OCI-LY1 (cell line): Measurements from ENCODE around the gene PCSK5.

Experiments used
- H2AFZ ChIP-seq: fragments of 200-600 bp; sonication (generic), shearing (Covaris generic); 2 replicates; pipeline ENCODE4 v1.6.0; 2014; ENCODE audit warnings: antibody characterized with exemption, mild to moderate bottlenecking, low read length
- H3F3A ChIP-seq: fragments of 200-600 bp; sonication (generic), shearing (Covaris generic); 2 replicates; pipeline ENCODE4 v1.6.0; 2014; ENCODE audit warnings: mild to moderate bottlenecking, antibody characterized with exemption, low read length, moderate library complexity; ENCODE audit not compliant: insufficient read depth
- H3K27ac ChIP-seq: fragments of 200-600 bp; sonication (generic); 2 replicates; pipeline ENCODE4 v1.5.1; 2014; ENCODE audit warnings: low read length, mixed run types, mild to moderate bottlenecking, low read depth; ENCODE audit not compliant: poor library complexity, severe bottlenecking
- H3K27me3 ChIP-seq: fragments of 200-600 bp; sonication (generic); 2 replicates; pipeline ENCODE4 v1.6.0; 2014; ENCODE audit warnings: antibody characterized with exemption, mild to moderate bottlenecking, low read length, moderate library complexity; ENCODE audit not compliant: insufficient read depth
- H3K36me3 ChIP-seq: fragments of 200-600 bp; sonication (generic); 2 replicates; pipeline ENCODE4 v1.6.1; 2014; ENCODE audit warnings: mild to moderate bottlenecking, antibody characterized with exemption, low read length, moderate library complexity, mixed read lengths; ENCODE audit not compliant: insufficient read depth
- H3K4me1 ChIP-seq: fragments of 200-600 bp; sonication (generic); 2 replicates; pipeline ENCODE4 v1.5.1; 2014; ENCODE audit warnings: mild to moderate bottlenecking, low read length, moderate library complexity; ENCODE audit not compliant: insufficient read depth, severe bottlenecking
- H3K4me2 ChIP-seq: fragments of 200-600 bp; sonication (generic), shearing (Covaris generic); 2 replicates; pipeline ENCODE4 v1.6.1; 2014; ENCODE audit warnings: low read length
- H3K4me3 ChIP-seq: fragments of 200-600 bp; sonication (generic); 2 replicates; pipeline ENCODE4 v1.5.1; 2014; ENCODE audit warnings: low read length, low read depth, mild to moderate bottlenecking, mixed read lengths; ENCODE audit not compliant: poor library complexity, severe bottlenecking
- H3K79me2 ChIP-seq: fragments of 200-600 bp; shearing (Covaris generic); 2 replicates; pipeline ENCODE4 v1.6.1; 2016; ENCODE audit warnings: mixed run types, low read length, mixed read lengths; ENCODE audit not compliant: insufficient read depth
- H3K9ac ChIP-seq: fragments of 200-600 bp; sonication (generic), shearing (Covaris generic); 2 replicates; pipeline ENCODE4 v1.6.1; 2014; ENCODE audit warnings: mild to moderate bottlenecking, low read length, mixed read lengths
- H3K9me2 ChIP-seq: fragments of 200-600 bp; sonication (generic), shearing (Covaris generic); 2 replicates; pipeline ENCODE4 v1.6.1; 2014; ENCODE audit warnings: low read depth, mild to moderate bottlenecking, low read length, mixed read lengths
- H3K9me3 ChIP-seq: fragments of 200-600 bp; shearing (Covaris generic); 2 replicates; pipeline ENCODE4 v1.6.1; 2014; ENCODE audit warnings: low read length, mixed read lengths
- H4K20me1 ChIP-seq: fragments of 200-600 bp; sonication (generic), shearing (Covaris generic); 2 replicates; pipeline ENCODE4 v1.6.0; 2016; ENCODE audit warnings: mild to moderate bottlenecking, low read length; ENCODE audit not compliant: insufficient read depth
- CTCF ChIP-seq: fragments of 200-600 bp; sonication (generic), shearing (Covaris generic); IDR thresholded peaks from 2 replicates; pipeline ENCODE4 v1.5.1; 2017; ENCODE audit warnings: mild to moderate bottlenecking, antibody characterized with exemption, low read length, moderate library complexity, mixed read lengths
- EZH2 ChIP-seq: fragments of 200-600 bp; sonication (generic), shearing (Covaris generic); IDR thresholded peaks from 2 replicates; pipeline ENCODE4 v1.8.0; 2017; ENCODE audit warnings: borderline replicate concordance, mixed run types, mild to moderate bottlenecking, antibody characterized with exemption, low read length, moderate library complexity, mixed read lengths

Gene PCSK5

DNA sequence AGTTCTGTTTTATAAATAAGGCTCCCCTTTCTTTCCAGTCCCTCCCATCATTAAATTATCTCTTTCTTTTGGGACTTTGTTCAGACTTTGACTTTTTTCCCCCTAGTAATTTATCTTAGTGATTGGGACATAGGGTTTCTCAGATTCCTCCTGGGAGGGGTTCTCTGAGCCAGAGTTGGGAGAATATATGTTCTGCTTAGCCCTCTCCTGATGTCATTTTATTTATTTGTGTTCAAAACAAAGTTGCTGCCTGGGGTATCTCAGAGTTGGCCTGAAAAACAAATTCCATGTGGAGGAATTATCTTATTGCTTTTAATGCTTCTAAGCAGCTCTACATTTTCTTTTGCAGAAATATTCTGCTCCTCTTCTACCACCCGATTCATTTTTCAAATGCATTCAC is 211.0 kb downstream of the PCSK5 start:
- TF ChIP-seq EZH2 (no peak), CTCF (no peak)
- Histone ChIP-seq H3K27ac (no peak overlapping the region), H4K20me1 (no peaks in the 10 kb centered on the region), H3K4me1 (no peaks in the 10 kb centered on the region), H3K27me3 (no peaks in the 10 kb centered on the region), H3K9me2 (no peaks in the 10 kb centered on the region), H3K4me3 (no peak overlapping the region), H3K9ac (no peak overlapping the region), H3F3A (no peaks in the 10 kb centered on the region), H3K79me2 (no peaks in the 10 kb centered on the region), H3K9me3 (no peaks in the 10 kb centered on the region), H2AFZ (no peak overlapping the region), H3K36me3 (no peaks in the 10 kb centered on the region), H3K4me2 (no peak overlapping the region)

DNA sequence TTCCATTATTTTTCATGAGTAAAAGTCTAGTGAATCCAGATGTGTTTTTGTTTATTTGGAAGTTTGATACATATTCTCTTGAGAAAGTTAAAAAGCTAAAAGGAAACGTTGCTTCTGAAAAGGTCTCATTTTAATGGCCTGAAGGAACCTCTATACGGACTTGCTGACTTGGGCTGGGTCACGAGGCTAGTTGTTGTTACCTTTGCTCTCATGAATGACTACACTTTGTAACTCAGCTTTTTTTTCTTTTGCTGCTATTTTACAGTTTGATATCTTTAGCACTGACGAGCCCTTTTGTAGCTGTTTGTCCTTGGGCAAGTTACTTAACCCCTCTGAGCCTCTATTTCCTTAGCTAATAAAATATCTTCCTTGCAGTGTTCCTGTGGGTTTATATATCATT is 211.5 kb downstream of the PCSK5 start:
- no peak for TF ChIP-seq EZH2
- no peak for TF ChIP-seq CTCF
- Histone ChIP-seq H3F3A (no peaks in the 10 kb centered on the region), H3K9me3 (no peaks in the 10 kb centered on the region), H4K20me1 (no peaks in the 10 kb centered on the region), H3K9me2 (no peaks in the 10 kb centered on the region), H3K27me3 (no peaks in the 10 kb centered on the region), H3K9ac (no peak overlapping the region), H3K4me1 (no peaks in the 10 kb centered on the region), H2AFZ (no peak overlapping the region), H3K36me3 (no peaks in the 10 kb centered on the region), H3K4me3 (no peak overlapping the region), H3K79me2 (no peaks in the 10 kb centered on the region), H3K27ac (no peak overlapping the region), H3K4me2 (no peak overlapping the region)

DNA sequence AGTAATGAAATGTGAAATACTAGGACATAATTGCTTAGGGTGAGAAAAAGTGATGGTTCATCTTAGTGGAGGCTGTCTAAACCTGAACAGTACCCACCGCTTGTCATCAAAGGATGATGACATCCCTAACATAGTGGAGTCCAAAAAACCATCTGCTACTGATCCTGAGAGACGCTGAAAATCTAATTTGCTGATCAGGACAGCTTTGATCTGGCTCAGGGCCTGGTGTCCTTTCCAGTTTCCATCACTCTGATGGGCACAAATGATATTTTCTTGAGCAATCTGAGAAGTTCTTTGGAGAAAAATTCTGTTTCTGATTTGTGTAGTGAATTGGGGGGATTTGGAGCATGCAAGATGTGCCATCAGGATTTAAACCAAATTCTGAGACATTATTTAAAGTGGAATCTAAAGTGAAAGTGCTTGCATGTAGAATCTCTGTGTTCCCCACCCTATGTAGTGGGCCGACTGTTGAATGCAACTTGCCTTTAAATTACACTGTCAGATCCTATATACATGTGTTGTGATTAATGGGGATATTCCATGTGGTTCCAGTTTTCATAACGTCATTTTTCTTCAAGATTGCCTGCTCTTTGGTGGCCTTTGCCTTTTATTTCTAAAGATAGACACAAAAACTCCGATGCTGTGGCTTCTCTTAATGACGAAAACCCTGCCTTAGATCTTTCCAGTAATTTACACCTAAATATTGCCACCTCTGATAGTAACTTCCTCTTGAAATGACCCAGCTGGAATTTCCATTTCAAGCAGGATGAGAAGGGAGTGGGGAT is 213.2 kb downstream of the PCSK5 start:
- no peak overlapping the region for H3K4me2 ChIP-seq
- H3K36me3 ChIP-seq, result no peaks in the 10 kb centered on the region
- H3F3A ChIP-seq, result no peaks in the 10 kb centered on the region
- TF ChIP-seq EZH2 (no peak), CTCF (no peak)
- no peak overlapping the region for H2AFZ ChIP-seq
- no peaks in the 10 kb centered on the region for H3K9me2 ChIP-seq
- no peaks in the 10 kb centered on the region for H4K20me1 ChIP-seq
- H3K79me2 ChIP-seq, result no peaks in the 10 kb centered on the region
- H3K4me3 ChIP-seq, result no peak overlapping the region
- H3K4me1 ChIP-seq, result no peaks in the 10 kb centered on the region
- H3K9ac ChIP-seq, result no peak overlapping the region
- no peaks in the 10 kb centered on the region for H3K27me3 ChIP-seq
- no peak overlapping the region for H3K27ac ChIP-seq
- H3K9me3 ChIP-seq, result no peaks in the 10 kb centered on the region
